HG03159 (cell line): ENCODE data around the gene DAPK2.

Experiments
- ATAC-seq: cut with Tn5 transposase; IDR thresholded peaks from one replicate; pipeline ENCODE4 v1.9.1; 2021; ENCODE audit warnings: mild to moderate bottlenecking, moderate library complexity; ENCODE audit not compliant: unreplicated experiment

Gene DAPK2

GRCh38 chr15:63999177-63999576 lies 47.1 kb downstream of the DAPK2 start:
- no peak for ATAC-seq

- ATAC-seq: no peak
These were observed 47.8 kb downstream of the DAPK2 start for GRCh38 chr15:63998489-63998888.

GRCh38 chr15:63997715-63998442 lies 48.4 kb downstream of the DAPK2 start:
- no peak for ATAC-seq

GRCh38 chr15:63996794-63997357 lies 49.4 kb downstream of the DAPK2 start:
- ATAC-seq: no peak

GRCh38 chr15:63995789-63996188 lies 50.5 kb downstream of the DAPK2 start:
- no peak for ATAC-seq

GRCh38 chr15:63994073-63994600 lies 52.1 kb downstream of the DAPK2 start:
- no peak for ATAC-seq

- ATAC-seq: no peak
These were observed 54.0 kb downstream of the DAPK2 start for GRCh38 chr15:63992300-63992699.

- ATAC-seq: no peak
These were observed 54.6 kb downstream of the DAPK2 start for GRCh38 chr15:63991706-63992105.

GRCh38 chr15:63990454-63990853 lies 55.8 kb downstream of the DAPK2 start:
- ATAC-seq: no peak

GRCh38 chr15:63987796-63988378 lies 58.4 kb downstream of the DAPK2 start:
- ATAC-seq: no peak

GRCh38 chr15:63986751-63987341 lies 59.4 kb downstream of the DAPK2 start:
- peak; percentile 69 for ATAC-seq

- no peak for ATAC-seq
These were observed 60.1 kb downstream of the DAPK2 start for GRCh38 chr15:63986185-63986680.

GRCh38 chr15:63985221-63986184 lies 60.8 kb downstream of the DAPK2 start:
- no peak for ATAC-seq

- no peak for ATAC-seq
These were observed 62.0 kb downstream of the DAPK2 start for GRCh38 chr15:63984331-63984730.

GRCh38 chr15:63983061-63983711 lies 63.1 kb downstream of the DAPK2 start:
- ATAC-seq: no peak

GRCh38 chr15:63982381-63982854 lies 63.9 kb downstream of the DAPK2 start:
- ATAC-seq: no peak

- ATAC-seq: no peak
These were observed 64.5 kb downstream of the DAPK2 start for GRCh38 chr15:63981596-63982320.

- ATAC-seq: no peak
These were observed 67.0 kb downstream of the DAPK2 start for GRCh38 chr15:63979262-63979793.
